Measurements from ENCODE around the gene NAB1.

DNA sequence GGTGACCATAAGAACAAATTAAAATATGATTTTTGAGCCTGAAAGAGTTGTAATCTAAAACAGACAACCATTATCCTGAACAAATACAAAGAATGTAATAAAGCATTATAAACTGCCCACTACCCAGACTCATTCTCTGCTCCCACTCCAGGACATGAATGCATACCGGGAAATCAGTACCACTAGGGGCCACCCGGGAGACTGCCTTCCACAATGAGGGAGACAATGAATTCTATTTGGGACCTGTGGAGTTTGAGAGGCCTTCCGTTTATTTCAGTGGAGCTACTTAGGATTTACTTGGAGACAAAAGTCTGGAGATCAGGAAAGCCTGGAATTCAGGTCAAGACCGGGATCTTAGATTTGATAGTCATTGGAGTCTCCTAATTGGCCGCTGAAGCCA, 50.0 kb downstream of the NAB1 start:
- TF ChIP-seq, protein P1, sequence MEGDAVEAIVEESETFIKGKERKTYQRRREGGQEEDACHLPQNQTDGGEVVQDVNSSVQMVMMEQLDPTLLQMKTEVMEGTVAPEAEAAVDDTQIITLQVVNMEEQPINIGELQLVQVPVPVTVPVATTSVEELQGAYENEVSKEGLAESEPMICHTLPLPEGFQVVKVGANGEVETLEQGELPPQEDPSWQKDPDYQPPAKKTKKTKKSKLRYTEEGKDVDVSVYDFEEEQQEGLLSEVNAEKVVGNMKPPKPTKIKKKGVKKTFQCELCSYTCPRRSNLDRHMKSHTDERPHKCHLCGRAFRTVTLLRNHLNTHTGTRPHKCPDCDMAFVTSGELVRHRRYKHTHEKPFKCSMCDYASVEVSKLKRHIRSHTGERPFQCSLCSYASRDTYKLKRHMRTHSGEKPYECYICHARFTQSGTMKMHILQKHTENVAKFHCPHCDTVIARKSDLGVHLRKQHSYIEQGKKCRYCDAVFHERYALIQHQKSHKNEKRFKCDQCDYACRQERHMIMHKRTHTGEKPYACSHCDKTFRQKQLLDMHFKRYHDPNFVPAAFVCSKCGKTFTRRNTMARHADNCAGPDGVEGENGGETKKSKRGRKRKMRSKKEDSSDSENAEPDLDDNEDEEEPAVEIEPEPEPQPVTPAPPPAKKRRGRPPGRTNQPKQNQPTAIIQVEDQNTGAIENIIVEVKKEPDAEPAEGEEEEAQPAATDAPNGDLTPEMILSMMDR (IDR thresholded peaks at IDR 0.05 in 4 of 5, conservative IDR thresholded peaks at IDR 0.05 in 1 of 5): no peak
- no peak for TF ChIP-seq POLR2A (IDR thresholded peaks at IDR 0.05)
